HAP-1 (cell line): Measurements from ENCODE around the gene C1orf167.

ENCODE experiments used
- DNase-seq, 2 experiments: peaks; one replicate each; pipeline ENCODE4 v3.0.0-alpha.2; 2016 to 2020; ENCODE audit warnings: low spot score in 2 of 2
- H3K27me3 ChIP-seq: fragments of 250-450 bp; sonication (Bioruptor Pico); 2 replicates; pipeline ENCODE4 v1.5.1; 2020; ENCODE audit warnings: low read depth, mild to moderate bottlenecking, moderate library complexity
- H3K36me3 ChIP-seq: fragments of 250-450 bp; sonication (Bioruptor Pico); replicated peaks from 2 replicates; pipeline ENCODE4 v1.5.1; 2020; ENCODE audit warnings: mild to moderate bottlenecking
- H3K4me1 ChIP-seq: fragments of 250-450 bp; sonication (Bioruptor Pico); 2 replicates; pipeline ENCODE4 v1.5.1; 2020; ENCODE audit warnings: mild to moderate bottlenecking
- H3K4me3 ChIP-seq: fragments of 250-450 bp; sonication (Bioruptor Pico); 2 replicates; pipeline ENCODE4 v1.5.1; 2020; ENCODE audit warnings: mild to moderate bottlenecking, moderate library complexity
- H3K9me3 ChIP-seq: fragments of 250-450 bp; sonication (Bioruptor Pico); 2 replicates; pipeline ENCODE4 v1.5.1; 2020; ENCODE audit warnings: mild to moderate bottlenecking, moderate library complexity
- in situ Hi-C: fragments of 300-500 bp; cut with MboI; formaldehyde crosslinking; loops from 3 replicates; pipeline ENCODE4 v1.14.3; 2020; ENCODE audit warnings: low sequenced_read_pairs, inconsistent platforms, mixed read lengths

Gene C1orf167, protein sequence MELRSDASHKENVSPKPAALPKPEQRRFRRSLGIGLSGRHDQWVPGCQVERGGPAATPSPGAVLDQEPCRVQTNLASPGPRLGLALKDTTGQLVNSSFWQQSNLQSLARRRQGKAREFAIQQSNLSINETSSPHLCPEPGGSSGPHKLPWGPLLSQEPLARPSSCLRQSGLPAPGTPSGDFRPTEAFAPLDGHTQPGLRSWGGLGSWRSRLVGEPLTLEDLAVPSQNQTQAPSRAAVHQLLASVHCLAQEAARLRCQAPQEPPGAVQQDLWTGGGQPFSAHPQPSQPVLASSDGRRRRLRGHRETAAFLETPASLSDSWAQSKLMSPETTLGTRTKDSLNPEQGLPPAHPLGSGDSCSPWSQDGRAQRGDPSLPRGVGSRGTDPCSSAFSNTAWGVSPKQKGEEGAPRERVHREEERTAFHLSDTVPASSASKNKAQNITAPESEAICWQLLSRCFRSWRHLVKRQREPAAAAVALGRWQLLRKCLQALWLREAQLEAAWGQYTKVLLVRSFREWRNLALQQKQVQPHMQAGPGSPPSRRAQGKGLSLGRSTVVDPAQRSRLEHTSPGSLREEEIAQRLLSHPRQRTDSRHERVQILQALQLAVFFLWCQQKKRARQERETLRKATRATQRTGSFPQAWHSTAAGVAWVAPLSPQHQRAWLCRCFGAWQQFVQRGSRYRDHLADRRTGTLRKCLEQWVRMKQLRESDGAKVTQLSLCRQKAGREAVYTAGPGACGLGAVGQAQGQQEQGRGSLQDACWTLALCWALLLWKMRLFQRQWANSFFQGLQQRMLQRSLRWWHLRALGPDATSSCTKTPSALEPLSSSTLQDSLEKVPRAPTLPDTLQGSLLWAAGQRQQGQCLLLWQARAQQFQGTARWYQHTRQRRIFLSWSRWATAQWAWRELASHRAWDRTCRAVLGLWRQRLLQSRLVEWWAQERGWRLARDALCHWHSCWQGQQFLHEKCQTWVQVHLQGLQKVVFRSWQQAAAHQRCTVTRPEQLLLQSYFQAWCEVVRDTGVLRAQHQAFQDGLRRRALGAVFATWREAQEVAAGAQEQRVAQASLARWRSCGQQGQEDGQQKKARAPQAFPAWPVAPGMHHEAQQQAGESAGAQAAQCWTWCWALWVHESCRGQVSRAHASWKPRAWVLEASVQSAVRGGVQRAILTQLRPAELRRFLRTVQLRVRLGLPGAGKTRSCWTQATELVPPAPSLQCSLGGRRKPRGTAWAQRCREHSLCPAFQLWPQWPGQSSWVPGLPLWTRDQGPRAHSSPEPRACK (N-terminal part only)

GRCh38 chr1:11761988-11762406 is at the start of gene C1orf167:
Gene C1orf167, plus strand, starts transcription at chr1:11762193. Its CDS starts 2,208 bp downstream, at chr1:11764401.
- Histone ChIP-seq H3K4me1 (peaks cover 8% of the 10 kb centered on the region; the same call in 1 of the 2 replicates), H3K27me3 (0 out of 2 replicates have a peak, but pooled peaks cover 3% of the 10 kb centered on the region), H3K9me3 (no peaks in the 10 kb centered on the region), H3K36me3 (no peaks in the 10 kb centered on the region), H3K4me3 (0 out of 2 replicates have a peak within 1 kb of the TSS, but pooled peaks have one; percentile 5)
- in situ Hi-C loops = no loop called here
- peak in 1 of 2 experiments; percentile 74 for DNase-seq

DNA sequence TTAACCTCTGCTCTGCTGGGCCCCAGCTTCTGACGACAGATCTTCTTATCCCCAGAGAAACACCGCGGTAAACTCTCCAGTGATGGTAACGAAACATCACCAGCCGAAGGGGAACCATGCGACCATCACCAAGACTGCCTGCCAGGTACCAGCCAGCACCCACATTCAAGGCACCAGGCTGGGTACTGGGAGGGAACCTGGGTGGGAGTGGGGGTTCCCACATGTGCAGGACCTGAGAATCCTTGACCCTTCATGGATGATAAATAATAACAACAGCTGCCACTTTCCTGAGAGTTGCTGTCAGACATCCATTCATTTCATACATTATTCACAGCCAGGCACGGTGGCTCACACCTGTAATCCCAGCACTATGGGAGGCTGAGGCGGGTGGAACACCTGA is 49.7 kb upstream of the C1orf167 start:
- DNase-seq = no peak
- Histone ChIP-seq H3K36me3 (no peaks in the 10 kb centered on the region), H3K4me1 (peaks cover 4% of the 10 kb centered on the region), H3K4me3 (no peak overlapping the region), H3K9me3 (no peaks in the 10 kb centered on the region), H3K27me3 (no peaks in the 10 kb centered on the region)
- in situ Hi-C loops = loop anchor here (10.0 kb wide), 1 partner anchor 237 kb away; the partner anchor contains the start of gene DISP3

DNA sequence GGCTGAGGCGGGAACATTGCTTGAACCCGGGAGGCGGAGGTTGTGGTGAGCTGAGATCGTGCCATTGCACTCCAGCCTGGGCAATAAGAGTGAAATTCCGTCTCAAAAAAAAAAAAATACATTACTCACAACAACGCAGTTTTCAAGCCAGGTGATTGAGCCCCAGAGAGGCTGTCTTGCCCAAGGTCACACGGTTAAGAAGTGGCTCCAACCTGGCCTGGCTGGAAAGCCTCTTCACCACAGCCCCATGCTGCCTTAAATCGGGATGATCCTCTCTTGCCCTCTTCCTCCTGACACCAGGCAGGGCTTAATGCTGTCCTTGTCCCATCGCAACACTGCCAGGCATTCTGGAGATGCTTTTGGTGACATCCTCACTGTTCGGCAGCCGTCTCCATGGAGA is 48.9 kb upstream of the C1orf167 start:
- H3K4me3 ChIP-seq = no peak overlapping the region
- no peaks in the 10 kb centered on the region; the same call in 1 of the 2 replicates for H3K4me1 ChIP-seq
- H3K36me3 ChIP-seq = no peaks in the 10 kb centered on the region
- H3K9me3 ChIP-seq = no peaks in the 10 kb centered on the region
- no peaks in the 10 kb centered on the region for H3K27me3 ChIP-seq
- in situ Hi-C loops = loop anchor here (10.0 kb wide), 1 partner anchor 238 kb away; the partner anchor contains the start of gene DISP3
- no peak for DNase-seq

GRCh38 chr1:11714831-11715575 is 47.0 kb upstream of the C1orf167 start:
- no peak for DNase-seq
- H3K4me1 ChIP-seq = peaks cover 5% of the 10 kb centered on the region; the same call in 1 of the 2 replicates
- no peaks in the 10 kb centered on the region for H3K27me3 ChIP-seq
- no peaks in the 10 kb centered on the region for H3K9me3 ChIP-seq
- no peaks in the 10 kb centered on the region for H3K36me3 ChIP-seq
- in situ Hi-C loops = loop anchor here (5.0 to 10.0 kb wide), 2 partner anchors 53 to 240 kb away; partner anchors contain the start of genes DISP3 and FBXO6
- H3K4me3 ChIP-seq = no peak overlapping the region

DNA sequence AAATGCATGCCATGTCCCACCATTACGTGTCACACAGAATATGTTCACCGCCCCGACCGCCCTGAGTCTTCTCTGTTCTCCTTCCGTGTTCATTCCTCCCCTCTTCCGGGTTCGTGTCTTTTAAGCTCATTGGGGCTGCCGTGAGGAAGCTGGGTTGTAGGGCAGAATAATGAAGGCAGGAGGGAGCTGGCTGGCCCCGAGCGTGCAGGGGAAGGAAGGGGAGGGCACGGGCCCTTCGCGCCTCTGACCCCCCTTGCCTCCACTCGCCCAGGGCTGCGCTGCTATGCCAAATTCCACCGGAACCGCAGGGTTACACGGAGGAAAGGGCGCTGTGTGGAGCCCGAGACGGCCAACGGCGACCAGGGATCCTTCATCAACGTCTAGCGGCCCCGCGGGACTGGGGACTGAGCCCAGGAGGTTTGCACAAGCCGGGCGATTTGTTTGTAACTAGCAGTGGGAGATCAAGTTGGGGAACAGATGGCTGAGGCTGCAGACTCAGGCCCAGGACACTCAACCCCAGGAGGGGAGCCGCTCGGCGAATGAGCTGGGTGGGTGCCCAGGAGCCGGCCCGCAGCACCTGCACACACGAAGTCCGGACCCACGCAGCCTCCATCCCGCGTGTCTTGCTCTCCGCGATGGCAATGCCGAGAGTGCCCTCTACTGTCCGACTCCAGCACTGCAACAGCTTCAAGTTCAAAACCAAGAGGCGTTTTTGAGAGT is 42.5 kb upstream of the C1orf167 start:
- no peaks in the 10 kb centered on the region for H3K9me3 ChIP-seq
- 0 out of 2 replicates have a peak overlapping the region, but pooled peaks have one; percentile 8 for H3K4me3 ChIP-seq
- peaks cover 5% of the 10 kb centered on the region; the same call in 1 of the 2 replicates for H3K4me1 ChIP-seq
- DNase-seq = peak; percentile 14 to 83
- no peaks in the 10 kb centered on the region for H3K27me3 ChIP-seq
- in situ Hi-C loops = loop anchor here (5.0 to 10.0 kb wide), 2 partner anchors 57 to 245 kb away; partner anchors contain the start of genes DISP3 and FBXO6
- no peaks in the 10 kb centered on the region for H3K36me3 ChIP-seq

- Histone ChIP-seq H3K4me1 (peaks cover 5% of the 10 kb centered on the region; the same call in 1 of the 2 replicates), H3K9me3 (no peaks in the 10 kb centered on the region), H3K27me3 (no peaks in the 10 kb centered on the region), H3K36me3 (no peaks in the 10 kb centered on the region), H3K4me3 (no peak overlapping the region)
- no peak for DNase-seq
- in situ Hi-C loops = no loop called here
Measured at GRCh38 chr1:11720033-11720376, 42.0 kb upstream of the C1orf167 start.

DNA sequence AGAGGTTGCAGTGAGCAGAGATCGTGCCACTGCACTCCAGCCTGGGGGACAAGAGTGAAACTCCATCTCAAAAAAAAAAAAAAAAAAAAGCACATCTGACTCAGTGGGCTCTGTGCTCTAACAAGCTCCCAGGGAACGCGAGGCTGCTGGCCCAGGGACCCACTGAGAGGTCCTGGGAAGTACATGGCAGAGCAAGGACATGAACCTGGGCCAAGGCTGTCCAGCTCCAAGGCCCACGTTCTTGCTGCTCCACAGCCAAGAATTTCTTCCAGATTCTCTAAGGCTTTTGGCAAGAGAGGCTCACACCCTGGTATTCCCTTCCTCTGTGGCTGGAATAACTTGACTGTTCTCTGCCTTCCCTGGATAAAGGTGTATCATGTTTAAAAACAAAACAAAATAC is 41.5 kb upstream of the C1orf167 start:
- Histone ChIP-seq H3K36me3 (no peaks in the 10 kb centered on the region), H3K9me3 (no peaks in the 10 kb centered on the region)
- in situ Hi-C loops = no loop called here

DNA sequence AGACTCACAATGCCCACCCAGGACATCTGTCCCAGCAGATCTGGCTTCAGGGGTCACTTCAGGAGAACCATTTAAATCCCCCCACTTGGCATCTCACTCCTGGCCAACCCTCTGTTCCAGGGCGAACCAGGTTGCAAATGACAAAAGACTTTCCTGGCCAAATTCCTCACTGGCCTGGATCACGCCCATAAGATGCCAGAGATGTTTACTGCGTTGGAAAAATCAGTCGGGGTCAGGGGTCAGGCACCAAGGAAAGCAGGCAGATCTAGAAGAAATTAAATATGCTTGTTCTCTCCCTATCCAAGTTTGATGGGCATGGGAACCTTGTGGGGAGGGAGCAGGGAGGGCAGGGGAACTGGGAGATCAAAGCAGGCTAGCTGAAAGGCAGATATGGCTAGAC is 40.7 kb upstream of the C1orf167 start:
- no peak for DNase-seq
- no peak overlapping the region for H3K4me3 ChIP-seq
- H3K4me1 ChIP-seq = peaks cover 5% of the 10 kb centered on the region; the same call in 1 of the 2 replicates
- no peaks in the 10 kb centered on the region for H3K36me3 ChIP-seq
- H3K9me3 ChIP-seq = no peaks in the 10 kb centered on the region
- in situ Hi-C loops = no loop called here
- H3K27me3 ChIP-seq = no peaks in the 10 kb centered on the region

More for the DNA sequence above, 41.5 kb upstream of the C1orf167 start:
- DNase-seq = no peak
- H3K4me1 ChIP-seq = peaks cover 5% of the 10 kb centered on the region; the same call in 1 of the 2 replicates
- no peaks in the 10 kb centered on the region for H3K27me3 ChIP-seq
- no peak overlapping the region for H3K4me3 ChIP-seq

DNA sequence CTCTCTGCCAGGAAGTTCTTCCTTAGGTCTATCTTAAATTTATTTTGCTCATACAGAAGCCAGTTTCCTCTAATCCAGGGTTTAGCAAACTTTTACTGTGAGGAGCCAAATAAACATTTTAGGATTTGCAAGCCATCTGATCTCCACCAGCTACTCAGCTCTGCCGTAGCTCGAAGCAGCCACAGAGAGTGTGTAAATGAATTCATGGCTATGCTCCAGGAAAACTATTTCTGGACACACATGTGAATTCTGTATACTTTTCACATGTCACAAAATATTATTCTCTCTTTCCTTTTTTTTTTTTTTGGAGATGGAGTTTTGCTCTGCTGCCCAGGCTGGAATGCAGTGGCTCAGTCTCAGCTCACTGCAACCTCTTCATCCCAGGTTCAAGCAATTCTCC is 39.5 kb upstream of the C1orf167 start:
- peaks cover 5% of the 10 kb centered on the region; the same call in 1 of the 2 replicates for H3K4me1 ChIP-seq
- no peaks in the 10 kb centered on the region for H3K27me3 ChIP-seq
- DNase-seq = no peak
- no peaks in the 10 kb centered on the region for H3K9me3 ChIP-seq
- no peak overlapping the region for H3K4me3 ChIP-seq
- no peaks in the 10 kb centered on the region for H3K36me3 ChIP-seq
- in situ Hi-C loops = no loop called here

DNA sequence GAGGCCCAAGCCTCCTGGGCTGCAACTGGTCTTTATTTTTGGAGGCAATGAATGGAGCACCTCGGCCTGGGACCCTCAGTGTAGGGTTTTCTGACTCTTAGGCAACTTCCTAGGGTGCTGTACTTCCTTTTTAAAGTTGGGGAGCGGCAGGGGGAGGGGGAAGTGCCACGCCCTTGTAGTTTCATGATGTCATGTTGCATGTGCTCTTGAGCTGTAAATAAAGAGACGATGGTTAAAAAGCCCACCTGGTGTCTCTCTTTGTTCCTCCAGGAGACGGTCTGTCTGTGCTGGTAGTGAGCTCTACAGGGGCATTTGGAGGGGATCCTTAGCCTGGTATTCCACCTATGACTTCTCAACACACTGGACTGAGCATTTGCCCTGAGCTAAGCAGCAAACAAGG is 36.4 kb upstream of the C1orf167 start:
- Histone ChIP-seq H3K27me3 (no peaks in the 10 kb centered on the region), H3K9me3 (no peaks in the 10 kb centered on the region), H3K4me1 (no peaks in the 10 kb centered on the region), H3K36me3 (no peaks in the 10 kb centered on the region), H3K4me3 (no peak overlapping the region)
- in situ Hi-C loops = no loop called here
- DNase-seq = no peak

DNA sequence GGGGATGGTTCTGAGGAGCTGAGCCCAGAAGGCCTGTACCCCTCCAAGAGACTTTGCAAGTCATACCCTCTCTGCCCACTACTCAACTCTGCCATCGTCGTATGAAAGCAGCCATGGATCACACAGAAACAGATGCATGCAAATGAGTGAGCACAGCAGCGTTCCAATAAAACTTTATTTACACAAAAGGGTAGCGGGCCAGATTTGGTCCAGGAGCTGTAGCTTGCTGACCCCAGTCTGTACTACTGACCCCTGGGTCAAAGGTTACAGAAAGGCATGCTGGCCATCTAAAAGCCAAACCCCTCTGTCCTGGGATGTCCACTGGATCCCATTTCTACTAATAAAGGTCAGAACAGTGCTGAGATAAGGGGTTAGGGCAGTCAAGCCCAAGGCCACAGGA is 34.9 kb upstream of the C1orf167 start:
- no peak for DNase-seq
- no peak overlapping the region for H3K4me3 ChIP-seq
- no peaks in the 10 kb centered on the region for H3K36me3 ChIP-seq
- no peaks in the 10 kb centered on the region for H3K9me3 ChIP-seq
- no peaks in the 10 kb centered on the region for H3K27me3 ChIP-seq
- H3K4me1 ChIP-seq = no peaks in the 10 kb centered on the region
- in situ Hi-C loops = no loop called here
